Endothelial cell of umbilical vein (primary cell): ENCODE measurements around the gene PTPN12. TPM values are rescaled to one million over a fixed set of nuclear protein-coding genes. Genes with fewer than 3 reads are reported as not detected.

ENCODE experiments used
- BruUV-seq: library from RNA; stranded (reverse); fragments of 400-500 nt; replicated peaks from 2 replicates; lab custom pipeline; 2021; lab: Mats Ljungman, UMichigan
- CTCF ChIA-PET: fragments of 300-600, 350-600 bp; sonication (Branson Sonifier 250); formaldehyde crosslinking; loops from one replicate; lab custom pipeline; 2021; ENCODE audit warnings: antibody characterized with exemption, inconsistent platforms; lab: Charles Lee
- POLR2A ChIA-PET: fragments of 300-600, 350-600 bp; sonication (Branson Sonifier 250); formaldehyde crosslinking; loops from one replicate; lab custom pipeline; 2021; ENCODE audit warnings: antibody characterized with exemption, inconsistent platforms; lab: Charles Lee
- DNase-seq: peaks from one replicate; pipeline ENCODE4 v3.0.0-alpha.2; 2011; ENCODE audit warnings: low read depth, low spot score
- FAIRE-seq: peaks from 2 replicates; lab custom pipeline; 2011; peaks lifted over from hg19 to GRCh38; lab: Jason Lieb, UNC
- H2AFZ ChIP-seq: 2 replicates; pipeline ENCODE4 v1.6.0; 2012; ENCODE audit warnings: low read depth, low read length, control low read depth, inconsistent platforms
- H3K27ac ChIP-seq: 2 replicates; pipeline ENCODE4 v1.5.1; 2011; ENCODE audit warnings: low read depth, mild to moderate bottlenecking, control low read depth, low read length, moderate library complexity; ENCODE audit not compliant: insufficient read depth
- H3K27me3 ChIP-seq, 2 experiments: 2 replicates each; pipeline versions ENCODE4 v1.6.0 to v1.6.1; 2011; ENCODE audit warnings: low read length in 2 of 2, mixed read lengths in 1 of 2; ENCODE audit not compliant: control insufficient read depth in 2 of 2, insufficient read depth in 2 of 2
- H3K36me3 ChIP-seq, 2 experiments: 2 replicates in 1 of 2; 3 replicates in 1 of 2; pipeline ENCODE4 v1.5.1; 2011; ENCODE audit warnings: low read length in 2 of 2, mild to moderate bottlenecking in 1 of 2, moderate library complexity in 1 of 2; ENCODE audit not compliant: control insufficient read depth in 2 of 2, insufficient read depth in 2 of 2; ENCODE audit errors: extremely low read depth in 1 of 2
- H3K4me1 ChIP-seq: 3 replicates; pipeline ENCODE4 v1.5.1; 2011; ENCODE audit warnings: mild to moderate bottlenecking, low read length; ENCODE audit not compliant: control insufficient read depth, insufficient read depth; ENCODE audit errors: extremely low read depth
- H3K4me2 ChIP-seq: 2 replicates; pipeline ENCODE4 v1.6.1; 2011; ENCODE audit warnings: low read length, control low read depth, mixed read lengths; ENCODE audit not compliant: insufficient read depth
- H3K4me3 ChIP-seq, 3 experiments: fragments of 200-600 bp in 1 of 3; sonication (generic), shearing (Covaris generic) in 1 of 3; replicated peaks in 1 of 3; 2 replicates each; pipeline ENCODE4 v1.5.1; 2011 to 2016; ENCODE audit warnings: control low read depth in 3 of 3, low read length in 3 of 3, mild to moderate bottlenecking in 2 of 3, inconsistent platforms in 1 of 3, low read depth in 1 of 3, moderate library complexity in 1 of 3; ENCODE audit not compliant: insufficient read depth in 1 of 3
- H3K79me2 ChIP-seq: 2 replicates; pipeline ENCODE4 v1.6.0; 2012; ENCODE audit warnings: low read length, inconsistent platforms; ENCODE audit not compliant: control insufficient read depth, insufficient read depth
- H3K9ac ChIP-seq: replicated peaks from 2 replicates; pipeline ENCODE3; 2011; ENCODE audit warnings: low read length, control low read depth; ENCODE audit not compliant: insufficient read depth; ENCODE audit errors: extremely low read depth
- H3K9me1 ChIP-seq: replicated peaks from 3 replicates; pipeline ENCODE4 v1.6.0; 2011; ENCODE audit warnings: mild to moderate bottlenecking, low read length; ENCODE audit not compliant: control insufficient read depth, insufficient read depth; ENCODE audit errors: extremely low read depth
- H3K9me3 ChIP-seq: replicated peaks from 2 replicates; pipeline ENCODE4 v1.5.1; 2012; ENCODE audit warnings: low read length, inconsistent platforms; ENCODE audit not compliant: control insufficient read depth, insufficient read depth
- H4K20me1 ChIP-seq: replicated peaks from 2 replicates; pipeline ENCODE3; 2011; ENCODE audit warnings: mild to moderate bottlenecking, low read length; ENCODE audit not compliant: control insufficient read depth, insufficient read depth; ENCODE audit errors: extremely low read depth
- CTCF ChIP-seq, 2 donors: IDR thresholded peaks; 1 replicate in 1 of 2; 2 replicates in 1 of 2; pipeline ENCODE4 v1.5.1; 2011; ENCODE audit warnings: low read length in 2 of 2, mild to moderate bottlenecking in 2 of 2, moderate library complexity in 2 of 2, control low read depth in 1 of 2, inconsistent platforms in 1 of 2, low read depth in 1 of 2; ENCODE audit not compliant: insufficient read depth in 1 of 2; ENCODE audit errors: extremely low read depth in 1 of 2
- EZH2 ChIP-seq: IDR thresholded peaks from 2 replicates; pipeline ENCODE4 v1.6.1; 2012; ENCODE audit warnings: borderline replicate concordance, low read depth, mild to moderate bottlenecking, moderate library complexity, low read length, inconsistent platforms; ENCODE audit not compliant: severe bottlenecking
- FOS ChIP-seq: IDR thresholded peaks from 2 replicates; pipeline ENCODE4 v1.6.1; 2011; ENCODE audit warnings: mild to moderate bottlenecking, low read length, moderate library complexity, borderline replicate concordance; ENCODE audit not compliant: insufficient read depth
- GATA2 ChIP-seq: IDR thresholded peaks from 2 replicates; pipeline ENCODE4 v1.7.0; 2011; ENCODE audit warnings: low read depth, mild to moderate bottlenecking, moderate library complexity, mixed read lengths, low read length; ENCODE audit not compliant: insufficient read length, insufficient read depth
- JUN ChIP-seq: IDR thresholded peaks from 2 replicates; pipeline ENCODE4 v1.6.1; 2011; ENCODE audit warnings: borderline replicate concordance, low read depth; ENCODE audit not compliant: insufficient read length, insufficient read depth
- POLR2A ChIP-seq: IDR thresholded peaks from 2 replicates; pipeline ENCODE4 v1.6.1; 2012; ENCODE audit warnings: low read depth, mild to moderate bottlenecking, control low read depth, low read length
- POLR2AphosphoS5 ChIP-seq: IDR thresholded peaks from 2 replicates; pipeline ENCODE4 v1.6.1; 2012; ENCODE audit warnings: low read depth, mild to moderate bottlenecking, control low read depth, low read length, moderate library complexity; ENCODE audit not compliant: insufficient read depth
- dilution Hi-C: fragments of 300-500 bp; cut with MboI; formaldehyde crosslinking; loops from one replicate; pipeline ENCODE4 v1.15.0; 2019; ENCODE audit warnings: low sequenced_read_pairs; ENCODE audit not compliant: extremely low pct_ligation_motif_present
- intact Hi-C: fragments of 100-400 bp; cut with micrococcal nuclease; formaldehyde crosslinking; loops from one replicate; pipeline ENCODE4 v1.10.0; 2022
- polyA plus RNA-seq, 4 experiments: library from polyadenylated mRNA; depleted of rRNA in 3 of 4; stranded (reverse) in 3 of 4; unstranded in 1 of 4; fragments of >200 nt; gene quantifications; 2 replicates each; pipeline versions ENCODE4 v1.2.1 to v1.2.3, GENCODE V29; 2011 to 2012; ENCODE audit warnings: missing spikeins in 1 of 4
- total RNA-seq: library from RNA; stranded (reverse); gene quantifications from 2 replicates; pipeline ENCODE4 v1.2.3, GENCODE V29; 2021
- TF ChIP-seq, protein P1 (sequence below): IDR thresholded peaks from 2 replicates; pipeline ENCODE4 v1.6.1; 2011; ENCODE audit not compliant: insufficient read depth, insufficient read length

PTPN12 gene
- total and polyA plus RNA-seq, 2 donors (not counting 3 experiments of a cell fraction or from before 2014, with no cell fraction given): 30.6 to 137 TPM

GRCh38 chr7:77565917-77566316, 28.8 kb downstream of the PTPN12 start:
- peak overlapping the region; percentile 36 for H3K4me2 ChIP-seq
- BruUV-seq: no TSS peak
- H3K79me2 ChIP-seq: peaks cover 97% of the 10 kb centered on the region
- TF ChIP-seq POLR2AphosphoS5: no peak
- no peak for TF ChIP-seq GATA2
- no peak for TF ChIP-seq JUN
- TF ChIP-seq EZH2: no peak
- TF ChIP-seq FOS: no peak
- no peak for TF ChIP-seq POLR2A
- TF ChIP-seq, protein P1, sequence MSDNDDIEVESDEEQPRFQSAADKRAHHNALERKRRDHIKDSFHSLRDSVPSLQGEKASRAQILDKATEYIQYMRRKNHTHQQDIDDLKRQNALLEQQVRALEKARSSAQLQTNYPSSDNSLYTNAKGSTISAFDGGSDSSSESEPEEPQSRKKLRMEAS: no peak
- no peak for TF ChIP-seq CTCF (IDR thresholded peaks at IDR 0.05; ENCODE audit: extremely low read depth in 1 of 2, insufficient read depth in 1 of 2, low read depth in 1 of 2, low read length in 2 of 2)
- no peaks in the 10 kb centered on the region for H3K9me1 ChIP-seq
- H3K36me3 ChIP-seq: peaks cover 0 to 2% of the 10 kb centered on the region in 2 experiments
- no peak overlapping the region for H3K27ac ChIP-seq
- DNase-seq (no peak), FAIRE-seq (no peak)
- dilution Hi-C loops (no loop called here), intact Hi-C loops (no loop called here)
- H3K9me3 ChIP-seq: no peaks in the 10 kb centered on the region
- ChIA-PET POLR2A (no interaction called here), CTCF (no interaction called here)
- no peak overlapping the region for H3K4me3 ChIP-seq
- H3K27me3 ChIP-seq: no peaks in the 10 kb centered on the region
- H3K9ac ChIP-seq: no peak overlapping the region
- peaks cover 25% of the 10 kb centered on the region for H3K4me1 ChIP-seq
- H4K20me1 ChIP-seq: peaks cover 42% of the 10 kb centered on the region
- H2AFZ ChIP-seq: no peak overlapping the region
